Heart left ventricle (tissue), 16 donors: ENCODE results near the gene UQCC5. TPM values are rescaled to one million over a fixed set of nuclear protein-coding genes. Genes with fewer than 3 reads are reported as not detected.

Experiments
- ATAC-seq, 4 donors: fragments of 200-7000 bp; cut with Tn5 transposase; one replicate each; pipeline ENCODE4 v1.9.1; 2020 to 2022; ENCODE audit warnings: moderate library complexity in 4 of 4, mild to moderate bottlenecking in 3 of 4, moderate number of reproducible peaks in 1 of 4
- DNase-seq, 5 donors: peaks; one replicate each; pipeline ENCODE4 v3.0.0-alpha.2; 2020
- H3K27ac ChIP-seq, 12 donors: fragments of 200-600 bp; sonication (generic) in 4 of 12; one replicate each; pipeline versions ENCODE4 v1.5.0 to v1.8.0; 2016 to 2022; ENCODE audit warnings: mild to moderate bottlenecking in 2 of 12
- H3K27me3 ChIP-seq, 9 donors: fragments of 200-600 bp; sonication (generic) in 2 of 9; one replicate each; pipeline versions ENCODE4 v1.5.1 to v1.8.0; 2016 to 2022; ENCODE audit warnings: mild to moderate bottlenecking in 3 of 9
- H3K36me3 ChIP-seq, 9 donors: fragments of 200-600 bp; sonication (generic) in 2 of 9; one replicate each; pipeline versions ENCODE4 v1.5.0 to v1.8.0; 2018 to 2022; ENCODE audit warnings: mild to moderate bottlenecking in 2 of 9
- H3K4me1 ChIP-seq, 12 donors: fragments of 200-600 bp; sonication (generic) in 4 of 12; one replicate each; pipeline versions ENCODE4 v1.5.0 to v1.8.0; 2016 to 2022; ENCODE audit warnings: mild to moderate bottlenecking in 3 of 12
- H3K4me3 ChIP-seq, 12 donors: fragments of 200-600 bp; sonication (generic) in 4 of 12; one replicate each; pipeline versions ENCODE4 v1.5.0 to v1.8.0; 2017 to 2022; ENCODE audit warnings: mild to moderate bottlenecking in 9 of 12, moderate library complexity in 4 of 12
- H3K9me3 ChIP-seq, 12 donors: fragments of 200-600 bp; sonication (generic) in 4 of 12; one replicate each; pipeline versions ENCODE4 v1.5.0 to v1.8.0; 2016 to 2022; ENCODE audit warnings: mild to moderate bottlenecking in 1 of 12
- POLR2A ChIP-seq, 2 donors: fragments of 450-650 bp; IDR thresholded peaks; one replicate each; pipeline ENCODE4 v1.6.1; 2017; ENCODE audit warnings: antibody characterized with exemption in 2 of 2, mild to moderate bottlenecking in 2 of 2, moderate library complexity in 2 of 2
- WGBS, 4 donors: extraction: QIAGEN DNeasy Blood & Tissue Kit in 2 of 4; methylation state at CpG; one replicate each; pipeline versions ENCODE4 v1.1.5 to v1.1.7; 2013 to 2018; 5-methylcytosine and 5-hydroxymethylcytosine counted together
- intact Hi-C, 10 donors: fragments of 100-400 bp; cut with DNase I; formaldehyde crosslinking; loops; one replicate each; pipeline versions ENCODE4 v1.11.1 to v1.14.2; 2022
- polyA plus RNA-seq, 2 donors: library from polyadenylated mRNA; stranded (reverse); fragments of 200-250 nt; gene quantifications; one replicate each; pipeline ENCODE4 v1.2.3, GENCODE V29; 2013
- total RNA-seq, 9 donors: library from RNA; depleted of rRNA in 2 of 9; stranded (reverse); fragments of >200 nt in 2 of 9; fragmentation: NEBNext Ultra II Directional in 3 of 9; extraction: Animal tissue kit (Norgen Biotek cat#: 25700) in 3 of 9; gene quantifications; one replicate each; pipeline versions ENCODE4 v1.1.0 to v1.2.4, GENCODE V29; 2016 to 2023
- TF ChIP-seq, protein P1 (sequence below), 12 donors: fragments of 200-600 bp; sonication (generic) in 4 of 12; IDR thresholded peaks; one replicate each; pipeline versions ENCODE4 v1.5.0 to v1.8.0; 2018 to 2022; ENCODE audit warnings: antibody characterized with exemption in 12 of 12, mild to moderate bottlenecking in 5 of 12
- donor health status: ischemic (EF 13 %, LVEDD 7.1; RV severe dilation, severe dysfunction).
- donor health status: healthy with polysubstance abuse.
- donor health status: DM: no; HTN: yes; CAD: no.
- donor health status: DM: no; HTN: no; CAD: no.
- donor health status: ischemic (EF 25% LVEDD 6.9; RV normal size, moderate dysfunction).
- donor health status: ischemic (EF 25% LVEDD 5.7; RV mildly dilated, moderate dysfunction).
- donor health status: healthy.
- donor health status: DM: yes; HTN: yes; CAD: no.
- donor health status: ischemic (EF 35%, LVEDD 5.7; RV mildly dilated, moderate dysfunction).
- donor health status: nonischemic (EF 11% LVEDD 7.7; RV severe dilation, severe dysfunction).
- donor health status: DM: yes; HTN: yes; CAD: no.
- donor health status: PGD.
- donor health status: ischemic (EF 29% LVEDD 5.4; RV normal size, mild dysfunction).
- donor health status: nonischemic (EF 23%, LVEDD 6.1; RV moderate dilation, normal function).

The UQCC5 gene
- total and polyA plus RNA-seq, 11 donors: 2.0 to 113 (median 59.2) TPM

DNA sequence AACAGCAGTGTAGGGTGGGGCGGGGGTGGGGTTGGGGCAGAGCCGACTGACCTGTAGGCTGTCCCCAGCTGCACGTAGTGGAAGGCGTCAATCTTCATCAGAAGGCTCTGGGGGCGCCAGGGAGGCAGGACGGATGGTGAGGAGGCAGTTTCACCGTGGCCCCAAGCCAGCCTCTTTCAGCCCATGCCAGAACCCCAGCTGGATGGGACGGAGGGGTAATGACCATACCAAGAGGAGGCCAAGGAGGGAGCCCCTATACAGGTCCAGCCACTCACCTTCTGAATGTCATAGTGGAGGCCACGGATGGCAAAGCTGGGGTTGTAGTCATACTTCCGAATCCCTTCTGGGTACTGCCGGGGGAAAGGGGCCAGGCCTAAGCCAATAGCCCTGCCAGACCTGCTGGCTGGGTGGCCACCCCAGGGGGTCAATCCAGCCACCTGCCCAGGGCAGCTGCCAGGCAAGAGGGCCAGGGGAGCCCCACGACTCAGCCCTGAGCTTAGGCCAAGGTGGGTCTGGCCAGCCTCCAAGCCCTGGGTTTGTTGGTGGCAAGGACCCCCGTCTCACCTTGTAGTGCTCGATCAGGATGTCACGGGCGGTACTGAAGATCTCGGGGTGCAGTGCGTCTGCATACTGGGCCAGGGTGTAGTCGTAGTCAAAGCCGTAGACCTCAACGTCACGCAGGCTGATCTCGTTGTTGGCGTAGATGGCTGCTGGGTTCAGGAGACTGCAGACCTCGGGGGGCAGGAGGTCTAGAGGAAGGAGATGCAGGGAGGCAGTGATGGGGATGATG lies 7.6 kb upstream of the UQCC5 start:
- no peak for ATAC-seq
- intact Hi-C loops: loop anchor here in 3 of 10 donors (5.0 kb wide), 3 partner anchors 36 to 46 kb away; no protein-coding TSS in a partner anchor
- Histone ChIP-seq H3K9me3 (no peaks in the 10 kb centered on the region), H3K36me3 (peaks cover 0 to 47% (median 17%) of the 10 kb centered on the region in 9 donors), H3K27ac (peak overlapping the region in 9 of 12 donors; percentile 17 to 93 (median 89)), H3K27me3 (no peaks in the 10 kb centered on the region), H3K4me3 (no peak overlapping the region), H3K4me1 (peaks cover 9 to 87% (median 68%) of the 10 kb centered on the region in 12 donors)
- TF ChIP-seq, protein P1, sequence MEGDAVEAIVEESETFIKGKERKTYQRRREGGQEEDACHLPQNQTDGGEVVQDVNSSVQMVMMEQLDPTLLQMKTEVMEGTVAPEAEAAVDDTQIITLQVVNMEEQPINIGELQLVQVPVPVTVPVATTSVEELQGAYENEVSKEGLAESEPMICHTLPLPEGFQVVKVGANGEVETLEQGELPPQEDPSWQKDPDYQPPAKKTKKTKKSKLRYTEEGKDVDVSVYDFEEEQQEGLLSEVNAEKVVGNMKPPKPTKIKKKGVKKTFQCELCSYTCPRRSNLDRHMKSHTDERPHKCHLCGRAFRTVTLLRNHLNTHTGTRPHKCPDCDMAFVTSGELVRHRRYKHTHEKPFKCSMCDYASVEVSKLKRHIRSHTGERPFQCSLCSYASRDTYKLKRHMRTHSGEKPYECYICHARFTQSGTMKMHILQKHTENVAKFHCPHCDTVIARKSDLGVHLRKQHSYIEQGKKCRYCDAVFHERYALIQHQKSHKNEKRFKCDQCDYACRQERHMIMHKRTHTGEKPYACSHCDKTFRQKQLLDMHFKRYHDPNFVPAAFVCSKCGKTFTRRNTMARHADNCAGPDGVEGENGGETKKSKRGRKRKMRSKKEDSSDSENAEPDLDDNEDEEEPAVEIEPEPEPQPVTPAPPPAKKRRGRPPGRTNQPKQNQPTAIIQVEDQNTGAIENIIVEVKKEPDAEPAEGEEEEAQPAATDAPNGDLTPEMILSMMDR (IDR thresholded peaks at IDR 0.05): no peak
- no peak for TF ChIP-seq POLR2A (IDR thresholded peaks at IDR 0.05)
- WGBS, 4 donors: 92 to 94% (median 93%) methylated on average over 22 to 25 of the region's 25 CpGs
- DNase-seq: peak; percentile 13 to 63 (median 25)

DNA sequence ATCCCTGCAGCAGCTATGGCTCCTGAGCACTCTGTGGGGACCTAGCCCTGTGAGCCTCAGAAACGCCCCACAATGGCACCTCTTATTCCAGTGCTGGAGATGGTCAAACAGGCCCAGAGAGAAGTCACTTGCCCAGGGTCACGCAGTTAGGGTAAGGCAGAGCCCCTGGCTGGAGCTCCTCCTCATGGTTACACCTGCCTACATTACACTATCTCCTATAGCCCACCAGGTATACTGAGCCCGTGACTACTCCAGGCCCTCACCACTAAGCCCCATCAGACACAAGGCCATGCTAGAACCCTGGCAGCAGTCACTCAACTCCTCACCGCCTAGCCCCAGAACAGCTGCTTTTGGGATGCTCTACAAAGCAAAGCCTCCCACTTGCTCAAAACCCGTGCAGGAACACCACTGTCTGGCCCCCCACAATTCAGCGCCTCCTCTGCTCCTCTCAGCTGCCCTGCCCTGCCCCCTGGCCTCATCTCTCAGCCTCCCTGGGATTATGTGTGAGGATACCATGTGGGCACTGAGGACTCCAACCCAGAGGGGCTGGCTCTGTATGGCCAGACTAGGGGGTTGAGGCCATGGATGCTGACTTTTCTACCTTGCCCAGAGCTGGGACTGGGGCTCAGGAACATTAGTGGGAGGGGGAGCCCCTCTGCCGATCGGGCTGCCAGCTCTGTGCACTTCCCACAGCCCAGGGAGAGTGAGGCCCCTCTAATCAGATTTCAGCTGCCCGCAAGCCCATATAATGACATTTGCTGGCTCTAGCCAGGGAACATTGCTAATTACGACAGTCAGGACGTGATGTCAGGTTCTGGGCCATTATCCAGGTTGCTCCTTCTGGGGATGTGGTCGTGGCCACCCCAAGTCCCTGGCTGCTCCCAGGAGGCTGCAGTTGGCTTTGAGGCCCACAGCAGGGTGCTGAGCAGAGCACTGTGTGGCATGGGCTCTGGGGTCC lies 6.8 kb upstream of the UQCC5 start:
- peak in 1 of 2 donors; percentile 10 for TF ChIP-seq POLR2A (IDR thresholded peaks at IDR 0.05)
- TF ChIP-seq, protein P1 (IDR thresholded peaks at IDR 0.05): no peak
- 41 to 78% (median 46%) methylated on average over 7 to 12 of the region's 12 CpGs for WGBS, 4 donors

DNA sequence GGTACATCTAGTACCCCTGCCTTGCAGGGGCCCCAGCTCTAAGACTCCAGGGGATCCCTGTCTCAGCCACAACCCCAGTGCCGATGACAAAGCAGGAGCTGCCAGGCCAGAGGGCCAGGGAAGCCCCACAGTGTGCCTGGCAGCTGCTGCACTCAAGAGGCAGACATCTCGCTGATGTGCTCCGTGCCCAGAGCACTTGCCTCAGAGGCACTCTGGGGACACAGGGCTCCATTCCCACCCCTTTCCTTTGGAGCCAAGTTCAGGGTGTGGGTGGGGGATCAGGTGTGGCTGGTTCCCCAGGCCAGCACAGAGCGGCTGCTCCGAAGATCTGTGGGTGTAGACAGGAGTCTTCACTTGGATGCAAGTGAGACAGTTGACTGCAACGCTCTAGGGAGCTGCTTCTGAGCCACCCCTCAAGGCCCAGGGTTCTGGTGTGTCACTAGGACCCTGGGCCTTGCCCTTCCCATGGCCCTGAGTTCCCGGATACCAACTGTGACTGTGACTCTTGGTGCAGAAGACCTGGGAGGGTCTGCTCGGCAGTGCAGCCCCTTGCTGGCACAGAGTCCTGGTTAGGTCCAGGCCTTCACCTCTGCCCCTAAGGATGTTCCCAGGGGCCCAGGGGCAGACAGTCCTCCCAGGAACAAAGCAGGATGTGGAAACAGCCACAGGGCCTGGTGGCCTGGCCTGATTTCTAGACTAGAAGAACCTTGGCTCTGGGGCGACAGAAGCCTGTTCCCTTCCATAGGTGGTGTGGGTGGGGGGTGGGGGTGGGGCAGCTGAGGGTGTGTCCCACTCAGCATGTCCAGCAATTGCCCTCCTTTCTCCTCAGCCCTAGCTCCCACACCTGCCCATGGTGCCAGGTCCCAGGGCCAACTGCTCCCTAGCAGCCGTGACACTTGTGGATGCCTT lies 5.2 kb upstream of the UQCC5 start:
- intact Hi-C loops: loop anchor here in 3 of 10 donors (2.0 to 5.0 kb wide), 3 partner anchors 34 to 49 kb away; partner anchors contain the start of gene STAB1 (in 1 of the 3)
- TF ChIP-seq, protein P1 (IDR thresholded peaks at IDR 0.05): no peak
- no peak for TF ChIP-seq POLR2A (IDR thresholded peaks at IDR 0.05)
- H3K27ac ChIP-seq: peak overlapping the region; percentile 38 to 93 (median 84)
- ATAC-seq: peak; percentile 58 to 62 (median 62)
- H3K4me1 ChIP-seq: peaks cover 0 to 86% (median 60%) of the 10 kb centered on the region in 12 donors
- peaks cover 0 to 24% (median 10%) of the 10 kb centered on the region in 9 donors for H3K36me3 ChIP-seq
- H3K4me3 ChIP-seq: peak overlapping the region in 3 of 12 donors; percentile 4 to 66 (median 61)
- no peaks in the 10 kb centered on the region for H3K27me3 ChIP-seq
- peak; percentile 44 to 84 (median 81) for DNase-seq
- 41 to 67% (median 57%) methylated on average over 6 to 10 of the region's 10 CpGs for WGBS, 4 donors
- H3K9me3 ChIP-seq: no peaks in the 10 kb centered on the region

More for the DNA sequence above, 6.8 kb upstream of the UQCC5 start:
- peak; percentile 53 to 75 (median 62) for ATAC-seq
- intact Hi-C loops: loop anchor here in 5 of 10 donors (2.0 to 5.0 kb wide), 5 partner anchors 32 to 47 kb away; partner anchors contain the start of gene STAB1 (in 1 of the 5)
- H3K4me3 ChIP-seq: no peak overlapping the region
- DNase-seq: peak; percentile 65 to 89 (median 77)
- H3K27ac ChIP-seq: peak overlapping the region; percentile 38 to 93 (median 84)
- no peaks in the 10 kb centered on the region for H3K9me3 ChIP-seq
- H3K4me1 ChIP-seq: peaks cover 6 to 90% (median 67%) of the 10 kb centered on the region in 12 donors
- H3K36me3 ChIP-seq: peaks cover 0 to 38% (median 10%) of the 10 kb centered on the region in 9 donors
- H3K27me3 ChIP-seq: no peaks in the 10 kb centered on the region
